Measurements from ENCODE around the gene NBR1.
"Not testable (repeated sequence)": the region's sequence is repeated elsewhere in the genome, so short reads cannot be mapped to it uniquely, and the experiment has no call there.

The NBR1 gene

DNA sequence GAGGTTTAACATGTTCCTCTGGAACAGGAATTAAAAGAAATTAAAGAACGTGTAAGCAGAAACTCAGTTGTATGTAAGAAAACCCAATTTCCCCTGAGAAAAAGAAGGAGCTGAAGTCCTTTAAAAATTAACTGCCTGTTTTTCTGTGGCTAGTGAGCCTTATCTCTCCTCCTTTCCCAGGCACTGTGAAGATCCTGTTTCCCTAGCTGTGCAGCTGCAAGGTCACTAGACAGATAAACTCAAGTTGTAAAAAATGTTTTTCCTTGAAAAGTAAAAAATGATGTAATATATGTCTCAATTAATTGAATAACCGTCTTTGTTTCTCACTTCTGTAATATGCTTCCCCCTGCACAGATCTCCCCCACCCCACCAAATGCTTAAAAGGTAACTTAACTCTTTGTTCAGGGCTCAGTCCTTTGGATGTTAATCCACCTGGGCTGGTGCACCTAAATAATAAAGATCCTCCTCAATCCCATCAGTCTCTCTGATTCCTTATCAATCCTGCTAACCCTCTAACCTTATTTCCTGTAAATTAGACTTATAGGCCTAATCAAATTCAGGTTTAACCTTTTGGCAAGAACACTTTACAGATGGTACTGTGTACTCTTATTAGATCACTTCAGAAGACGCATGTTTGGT is 17.7 kb upstream of the NBR1 start:
- not testable (repeated sequence) for DNase-seq (ENCODE audit: low read depth)

DNA sequence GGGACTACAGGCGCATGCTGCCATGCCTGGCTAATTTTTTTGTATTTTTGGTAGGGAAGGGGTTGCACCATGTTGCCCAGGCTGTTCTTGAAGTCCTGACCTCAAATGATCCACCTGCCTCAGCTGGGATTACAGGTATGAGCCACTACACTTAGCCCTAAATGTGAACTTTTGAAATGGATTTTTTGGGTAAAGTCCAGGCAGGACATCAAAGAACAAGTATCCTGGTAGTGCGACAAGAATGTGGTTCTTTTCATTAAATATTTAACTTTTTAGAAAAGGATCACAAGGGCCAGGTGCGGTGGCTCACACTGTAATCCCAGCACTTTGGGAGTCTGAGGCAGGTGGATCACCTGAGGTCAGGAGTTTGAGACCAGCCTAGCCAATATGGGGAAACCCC is 15.3 kb upstream of the NBR1 start:
- no peak for DNase-seq (ENCODE audit: low read depth)

GRCh38 chr17:43159232-43159631 is 11.8 kb upstream of the NBR1 start:
- DNase-seq (ENCODE audit: low read depth), result not testable (repeated sequence)

DNA sequence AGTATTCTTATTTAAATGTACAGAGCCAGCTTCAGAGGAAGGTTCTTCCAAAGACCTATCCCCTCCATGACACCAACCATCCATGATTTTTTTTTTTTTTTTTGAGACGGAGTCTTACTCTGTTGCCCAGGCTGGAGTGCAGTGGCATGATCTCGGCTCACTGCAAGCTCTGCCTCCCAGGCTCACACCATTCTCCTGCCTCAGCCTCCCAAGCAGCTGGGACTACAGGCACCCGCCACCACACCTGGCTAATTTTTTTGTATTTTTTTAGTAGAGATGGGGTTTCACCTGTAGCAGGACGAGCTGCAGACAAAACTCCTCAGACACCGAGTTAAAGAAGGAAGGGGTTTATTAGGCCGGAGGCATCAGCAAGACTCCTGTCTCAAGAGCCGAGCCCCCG is 11.1 kb upstream of the NBR1 start:
- not testable (repeated sequence) for DNase-seq (ENCODE audit: low read depth)

DNA sequence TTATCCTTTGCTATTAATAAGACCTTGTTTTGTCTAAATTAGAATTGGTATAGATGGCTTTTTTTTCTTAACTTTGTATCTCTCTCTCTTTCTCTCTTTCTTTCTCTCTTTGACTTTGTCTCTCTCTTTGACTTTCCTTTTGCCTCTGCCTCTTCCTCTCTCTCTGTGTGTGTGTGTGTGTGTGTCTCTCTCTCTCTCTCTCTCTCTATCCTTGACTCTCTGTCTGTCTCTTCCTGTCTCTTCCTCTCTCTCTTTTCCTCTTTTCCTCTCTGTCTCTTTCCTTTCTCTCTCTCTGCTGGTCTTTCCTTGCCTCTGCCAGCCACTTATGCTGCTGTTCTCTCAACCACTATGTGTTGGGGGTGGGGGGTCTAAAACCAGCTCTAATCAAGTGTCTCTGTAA is 5.0 kb upstream of the NBR1 start:
- DNase-seq (ENCODE audit: low read depth), result not testable (repeated sequence)

DNA sequence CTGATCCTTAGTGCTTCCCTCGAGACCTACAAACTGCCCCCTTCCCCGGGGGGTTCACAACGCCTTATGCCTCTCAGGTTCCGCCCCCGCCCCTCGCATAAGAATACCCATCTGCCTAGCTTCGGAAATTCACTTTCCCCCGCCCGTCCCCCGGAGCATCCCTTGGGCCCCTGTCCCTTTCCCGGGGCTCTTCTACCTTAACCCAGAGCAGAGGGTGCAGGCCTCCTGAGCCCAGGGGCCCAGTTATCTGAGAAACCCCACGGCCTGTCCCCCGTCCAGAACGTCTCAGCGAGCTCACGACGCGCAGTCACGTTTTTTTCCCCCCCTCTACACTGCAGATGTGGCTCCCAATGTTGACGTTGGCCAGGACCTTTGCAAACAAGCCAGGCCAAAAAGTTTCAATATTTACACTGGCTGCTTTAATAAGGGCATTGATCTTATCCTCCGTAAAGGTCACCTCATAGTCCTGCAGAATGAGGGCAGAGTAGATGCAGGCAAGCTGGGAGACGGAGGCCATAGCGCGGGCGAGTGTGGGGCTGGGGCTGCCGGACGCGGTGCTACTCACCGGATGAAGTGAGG is 1.4 kb upstream of the NBR1 start:
- no peak for DNase-seq (ENCODE audit: low read depth)

DNA sequence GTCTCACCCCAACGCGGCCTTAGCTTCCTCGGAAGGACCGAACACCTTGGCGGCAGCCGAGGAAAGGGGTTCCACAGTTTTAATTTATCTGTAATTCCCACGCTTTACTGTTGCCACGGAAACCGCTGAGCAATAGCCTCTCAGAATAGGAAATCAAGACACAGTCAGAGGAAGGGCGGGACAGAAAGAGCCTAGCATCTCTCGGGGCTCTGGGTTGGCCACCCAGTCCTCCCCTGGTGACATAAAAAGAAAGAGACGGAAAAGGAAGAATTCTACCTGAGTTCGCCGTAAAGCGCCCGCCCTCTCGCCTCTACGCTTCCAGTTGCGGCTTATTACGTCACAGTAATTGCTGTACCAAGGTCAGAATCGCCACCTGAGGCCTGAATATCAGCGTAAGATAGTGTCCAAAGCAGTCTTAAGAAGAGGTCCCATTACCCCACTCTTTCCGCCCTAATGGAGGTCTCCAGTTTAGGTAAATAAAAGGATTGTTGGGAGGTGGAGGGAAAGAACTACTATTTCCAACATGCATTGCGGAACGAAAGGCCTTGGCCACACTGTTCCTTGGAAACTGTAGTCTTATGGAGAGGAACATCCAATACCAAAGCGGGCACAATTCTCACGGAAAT is 761 bp upstream of the NBR1 start:
- DNase-seq (ENCODE audit: low read depth), result peak; percentile 78

DNA sequence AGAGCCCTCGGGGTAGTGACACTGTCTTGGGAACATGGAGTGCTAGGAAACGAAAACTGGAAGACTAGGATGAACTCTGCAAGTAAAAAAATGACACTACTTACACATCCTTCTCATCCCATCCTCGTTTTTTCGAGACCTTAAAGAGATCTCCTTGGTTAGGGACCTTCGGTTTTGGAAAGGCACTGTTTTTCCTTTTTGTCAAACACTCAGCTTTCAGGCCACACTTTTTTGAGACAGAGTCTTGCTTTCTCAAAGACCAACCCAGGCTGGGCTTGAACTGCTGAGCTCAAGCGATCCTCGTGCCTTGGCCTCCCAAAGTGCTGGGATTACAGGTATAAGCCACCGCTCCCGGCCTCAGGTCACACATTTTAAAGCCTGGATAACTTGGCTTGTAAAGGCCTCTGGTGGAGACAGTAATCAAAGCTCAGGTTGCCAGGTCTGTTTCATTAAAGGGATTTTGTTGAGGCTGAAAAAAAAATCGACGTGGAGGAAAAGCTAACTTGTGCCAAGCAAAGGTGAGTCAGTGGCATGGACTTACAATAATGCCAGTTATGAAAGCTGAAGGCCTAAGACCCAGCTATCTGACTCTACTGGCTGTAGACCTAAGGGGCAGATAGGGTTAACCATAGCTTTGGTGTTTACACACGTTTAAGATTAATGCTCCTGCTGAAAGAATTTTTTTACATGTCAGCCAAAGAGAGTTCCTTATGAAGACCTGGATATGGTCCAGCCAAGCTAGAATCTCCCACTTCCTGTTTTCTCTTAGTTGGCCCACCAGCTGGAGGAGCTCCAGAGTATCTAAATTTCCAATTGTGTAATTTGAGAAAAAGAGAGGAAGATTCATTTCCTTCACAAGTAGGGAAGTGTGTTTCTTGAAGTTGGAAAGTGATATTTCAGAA is 823 bp downstream of the NBR1 start:
- DNase-seq (ENCODE audit: low read depth), result no peak

DNA sequence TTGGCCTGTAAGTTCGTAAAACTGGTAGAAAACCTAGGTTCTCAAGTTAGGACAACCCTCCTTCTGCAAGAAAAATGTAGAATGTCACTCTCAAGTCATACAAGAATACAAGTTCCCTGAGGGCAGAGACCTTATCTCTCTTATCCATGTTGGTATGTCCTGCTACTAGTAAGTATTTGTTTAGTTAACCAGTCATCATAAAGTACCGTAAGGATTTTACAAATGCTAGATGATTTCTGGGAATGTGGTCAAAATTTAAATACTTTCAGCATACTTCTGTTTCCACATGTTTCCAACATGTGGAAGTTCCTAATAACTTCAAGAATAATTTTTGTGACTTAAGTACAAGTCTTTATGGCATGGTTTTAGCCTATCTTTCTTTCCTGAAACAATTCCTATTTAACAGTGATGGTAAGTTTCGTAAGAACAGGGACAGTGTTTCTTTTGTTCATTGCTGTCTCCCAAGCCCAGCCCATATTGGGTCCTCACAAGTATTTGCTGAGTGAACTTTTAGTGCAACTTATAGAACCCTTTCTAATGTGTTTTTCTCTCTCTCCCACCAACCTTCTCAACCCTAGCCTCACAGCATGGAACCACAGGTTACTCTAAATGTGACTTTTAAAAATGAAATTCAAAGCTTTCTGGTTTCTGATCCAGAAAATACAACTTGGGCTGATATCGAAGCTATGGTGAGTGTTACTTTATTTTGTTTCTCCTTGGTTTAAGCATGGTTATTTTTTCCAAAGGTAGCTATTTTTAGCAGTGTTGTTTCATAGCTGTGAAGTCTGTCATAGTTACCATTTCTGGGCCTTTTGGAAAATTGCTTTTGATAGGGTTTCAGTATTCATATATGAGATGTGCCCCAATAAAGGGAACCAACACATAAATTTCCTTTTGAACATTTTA is 4.5 kb downstream of the NBR1 start:
- DNase-seq (ENCODE audit: low read depth), result no peak

DNA sequence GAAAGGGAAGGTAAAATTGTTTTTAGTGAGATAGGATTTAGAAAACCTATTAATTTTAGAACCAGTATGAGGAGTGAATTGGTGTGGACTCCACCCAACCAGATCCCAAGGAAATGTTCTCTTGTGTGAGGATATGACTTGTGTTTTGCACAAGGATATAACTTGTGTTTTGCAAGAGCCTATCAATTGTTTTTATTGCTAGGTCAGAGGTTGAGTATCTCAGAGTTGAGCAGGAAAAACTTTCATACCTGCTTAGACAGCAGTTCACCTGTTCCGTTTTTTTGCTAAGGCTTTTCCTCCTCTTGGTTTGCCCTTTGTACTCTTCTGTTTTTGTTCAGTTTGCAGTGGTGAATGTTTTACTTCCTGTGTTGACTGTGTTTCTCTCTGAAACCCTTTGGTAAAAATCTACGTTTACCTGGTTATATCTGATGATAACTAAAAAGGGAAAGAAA is 5.1 kb downstream of the NBR1 start:
- DNase-seq (ENCODE audit: low read depth), result no peak

- no peak for DNase-seq (ENCODE audit: low read depth)
Observed at GRCh38 chr17:43183921-43184320, 12.9 kb downstream of the NBR1 start.

DNA sequence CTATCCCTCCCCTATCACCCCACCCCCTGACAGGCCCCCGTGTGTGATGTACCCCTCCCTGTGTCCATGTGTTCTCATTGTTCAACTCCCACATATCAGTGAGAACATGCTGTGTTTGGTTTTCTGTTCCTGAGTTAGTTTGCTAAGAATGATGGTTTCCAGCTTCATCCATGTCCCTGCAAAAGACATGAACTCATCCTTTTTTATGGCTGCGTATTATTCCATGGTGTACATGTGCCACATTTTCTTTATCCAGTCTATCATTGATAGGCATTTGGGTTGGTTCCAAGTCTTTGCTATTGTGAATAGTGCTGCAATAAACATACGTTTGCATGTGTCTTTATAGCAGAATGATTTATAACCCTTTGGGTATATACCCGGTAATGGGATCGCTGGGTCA is 15.6 kb downstream of the NBR1 start:
- not testable (repeated sequence) for DNase-seq (ENCODE audit: low read depth)

DNA sequence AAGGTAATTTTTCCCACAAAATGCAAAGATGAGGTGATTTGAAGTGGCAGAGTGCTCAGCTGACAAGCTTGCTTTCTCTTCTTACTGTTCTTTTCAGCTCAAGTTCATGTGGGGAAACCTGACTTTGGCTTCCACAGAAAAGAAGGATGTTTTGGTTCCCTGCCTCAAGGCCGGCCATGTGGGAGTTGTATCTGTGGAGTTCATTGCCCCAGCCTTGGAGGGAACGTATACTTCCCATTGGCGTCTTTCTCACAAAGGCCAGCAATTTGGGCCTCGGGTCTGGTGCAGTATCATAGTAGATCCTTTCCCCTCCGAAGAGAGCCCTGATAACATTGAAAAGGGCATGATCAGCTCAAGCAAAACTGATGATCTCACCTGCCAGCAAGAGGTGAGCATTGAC is 22.2 kb downstream of the NBR1 start:
- DNase-seq (ENCODE audit: low read depth), result no peak

- no peak for DNase-seq (ENCODE audit: low read depth)
Observed at GRCh38 chr17:43199633-43200032, 28.6 kb downstream of the NBR1 start.

- no peak for DNase-seq (ENCODE audit: low read depth)
Observed at GRCh38 chr17:43200127-43200526, 29.1 kb downstream of the NBR1 start.

- not testable (repeated sequence) for DNase-seq (ENCODE audit: low read depth)
Observed at GRCh38 chr17:43203013-43203412, 32.0 kb downstream of the NBR1 start.

DNA sequence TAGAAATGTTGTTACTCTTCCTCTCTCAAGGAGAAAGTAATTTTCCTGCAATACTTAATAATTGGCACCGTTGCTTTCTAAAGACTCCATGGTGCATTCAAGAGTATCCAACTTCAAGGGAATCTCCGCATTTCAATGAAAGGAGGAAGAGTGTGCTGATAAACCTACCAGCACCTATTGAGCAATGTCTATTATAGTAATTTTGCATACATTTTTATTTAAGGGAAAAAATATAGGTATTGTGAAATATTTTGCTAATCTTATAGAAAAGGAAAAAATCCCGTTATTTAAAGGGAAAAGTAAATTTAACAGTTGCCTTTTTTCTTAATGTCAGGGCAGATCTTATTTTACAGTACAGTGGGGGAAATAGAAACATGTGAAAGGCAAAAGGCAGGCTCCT is 39.6 kb downstream of the NBR1 start:
- no peak for DNase-seq (ENCODE audit: low read depth)

GRCh38 chr17:43211123-43211479 is 40.1 kb downstream of the NBR1 start:
- DNase-seq (ENCODE audit: low read depth), result no peak

- DNase-seq (ENCODE audit: low read depth), result peak; percentile 59
Observed at GRCh38 chr17:43211480-43212402, 40.7 kb downstream of the NBR1 start, which contains the start of gene TMEM106A. Gene TMEM106A, plus strand, starts transcription at chr17:43211875. Its CDS starts 1,167 bp downstream, at chr17:43213042.
